GM12875 (cell line): ENCODE results near the gene FGFR1OP2.

Experiments used
- H3K4me3 ChIP-seq: one replicate; pipeline ENCODE4 v1.5.1; 2011; ENCODE audit warnings: low read depth, low read length, control low read depth
- CTCF ChIP-seq: IDR thresholded peaks from 2 replicates; pipeline ENCODE4 v1.5.1; 2011; ENCODE audit warnings: low read depth, mild to moderate bottlenecking, control low read depth, inconsistent platforms, low read length, moderate library complexity, borderline replicate concordance; ENCODE audit not compliant: insufficient read depth

FGFR1OP2 gene

GRCh38 chr12:26997003-26997402, 58.7 kb downstream of the FGFR1OP2 start:
- TF ChIP-seq CTCF, result no peak
- no peak overlapping the region for H3K4me3 ChIP-seq

DNA sequence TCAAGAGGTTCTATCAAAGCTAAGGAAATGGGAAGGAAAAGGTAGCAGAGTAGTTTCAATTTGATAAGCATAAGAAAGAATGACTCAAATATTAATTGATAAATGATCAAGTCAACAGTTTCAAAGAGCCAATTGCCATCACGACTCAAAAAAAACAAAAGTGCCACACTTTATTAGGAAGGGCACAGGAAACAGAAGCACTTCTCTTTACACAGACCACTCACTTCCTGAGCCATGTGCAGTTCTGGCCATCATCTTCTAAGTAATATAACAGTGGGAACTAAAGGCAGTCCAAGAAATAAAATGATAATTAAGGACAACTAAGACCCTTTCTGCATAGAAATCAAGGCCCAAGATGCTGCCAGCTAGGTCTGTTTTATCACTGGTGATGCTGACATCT, 62.7 kb downstream of the FGFR1OP2 start:
- H3K4me3 ChIP-seq, result no peak overlapping the region
- TF ChIP-seq CTCF, result no peak

GRCh38 chr12:27001663-27002062, 63.4 kb downstream of the FGFR1OP2 start:
- H3K4me3 ChIP-seq, result no peak overlapping the region
- no peak for TF ChIP-seq CTCF

DNA sequence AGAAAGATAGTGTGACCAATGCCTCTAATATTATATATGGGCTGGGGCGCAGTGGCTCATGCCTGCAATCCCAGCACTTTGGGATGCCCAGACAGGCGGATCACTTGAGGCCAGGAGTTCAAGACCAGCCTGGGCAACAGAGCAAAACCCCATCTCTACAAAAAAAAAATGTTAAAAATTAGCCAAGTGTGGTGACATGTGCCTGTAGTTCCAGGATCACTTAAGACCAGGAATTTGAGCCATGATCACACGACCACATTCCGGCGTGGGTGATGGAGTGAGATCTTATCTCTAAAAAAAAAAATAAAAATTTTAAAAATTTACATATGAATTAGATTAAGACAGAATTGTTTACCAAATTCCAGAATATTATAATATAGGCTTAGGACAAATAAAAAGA, 63.9 kb downstream of the FGFR1OP2 start:
- no peak for TF ChIP-seq CTCF
- no peak overlapping the region for H3K4me3 ChIP-seq

DNA sequence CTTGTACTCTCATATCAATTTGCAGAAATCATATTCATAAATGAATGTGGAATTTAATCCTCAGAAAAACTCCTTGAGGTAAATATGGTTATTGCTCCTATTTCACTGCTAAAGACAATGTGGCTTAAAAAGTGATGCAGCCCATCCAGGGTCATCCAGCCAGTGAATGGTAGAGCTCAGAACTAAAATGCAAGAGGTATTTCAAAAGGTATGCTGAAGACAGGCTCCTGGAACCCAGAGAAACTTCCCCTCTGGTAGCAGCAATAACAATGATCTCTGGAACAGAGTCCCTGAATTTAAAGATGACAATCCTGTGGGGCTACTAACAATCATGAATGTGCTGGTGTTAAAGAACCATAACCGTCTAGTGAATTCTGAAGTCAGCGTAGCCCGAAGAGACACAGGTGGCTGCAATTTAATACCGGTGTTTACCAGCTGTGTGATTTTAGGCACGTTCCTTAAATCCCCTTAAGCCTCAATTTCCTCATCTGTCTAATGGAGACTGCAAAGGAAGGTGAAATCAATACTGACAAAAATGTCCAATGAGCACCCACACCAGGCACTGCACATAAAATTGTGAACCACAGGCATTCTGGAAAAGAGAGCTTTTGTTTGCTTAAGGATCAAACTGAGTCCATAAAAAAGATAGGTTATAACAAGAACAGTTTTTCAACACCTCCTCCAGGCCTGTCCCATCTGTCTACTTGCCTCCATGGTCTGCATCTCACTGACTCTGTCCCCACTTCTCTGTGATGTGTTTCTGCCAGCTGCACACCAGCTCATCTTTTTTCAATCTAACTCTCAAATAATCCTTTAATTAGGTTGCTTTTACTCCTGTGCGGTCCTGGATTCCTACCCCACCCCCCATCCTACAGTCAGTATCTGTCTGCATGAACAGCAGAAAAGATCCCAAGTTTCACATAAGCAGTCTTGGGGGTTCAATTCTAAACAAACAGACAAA, 65.4 kb downstream of the FGFR1OP2 start:
- no peak overlapping the region for H3K4me3 ChIP-seq
- no peak for TF ChIP-seq CTCF

- no peak overlapping the region for H3K4me3 ChIP-seq
- no peak for TF ChIP-seq CTCF
Observed at GRCh38 chr12:27005495-27005894, 67.2 kb downstream of the FGFR1OP2 start.

DNA sequence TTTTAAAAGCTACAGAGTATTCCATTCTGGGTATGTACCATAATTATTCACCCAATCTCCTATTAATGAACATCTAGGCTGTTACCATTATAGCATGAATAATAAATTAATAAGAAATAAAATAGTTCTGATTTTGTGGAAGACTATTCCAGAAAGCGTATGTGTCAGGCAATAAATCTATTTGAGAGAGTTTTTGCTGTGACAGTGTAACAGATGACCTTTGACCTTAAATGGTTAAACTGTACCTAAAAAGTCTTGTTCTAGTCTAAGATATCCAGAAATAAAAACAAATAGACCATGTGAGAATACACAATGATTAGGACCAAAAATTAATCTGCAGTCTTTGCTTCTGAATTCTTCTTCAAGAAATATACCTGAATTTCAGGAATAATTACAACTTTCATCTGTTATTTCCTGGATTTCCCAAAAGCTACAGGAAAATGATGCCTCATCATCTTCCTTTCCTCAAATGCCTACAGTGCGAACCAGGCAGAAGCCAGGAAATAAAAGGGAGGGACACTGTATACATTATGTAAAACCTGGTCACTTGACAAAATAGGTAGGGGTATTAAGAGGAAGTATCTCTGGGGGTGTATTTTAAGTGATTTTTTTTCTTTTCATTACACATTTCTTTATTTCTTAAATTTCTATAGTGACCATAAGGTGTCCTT, 68.7 kb downstream of the FGFR1OP2 start:
- no peak for TF ChIP-seq CTCF
- no peak overlapping the region for H3K4me3 ChIP-seq
